Medulla oblongata (tissue), 1 donor: ENCODE data around the gene CTNNA2.
"Not testable (repeated sequence)": the region's sequence is repeated elsewhere in the genome, so short reads cannot be mapped to it uniquely, and the experiment has no call there.

Experiments
- DNase-seq: peaks from one replicate; pipeline ENCODE4 v3.0.0-alpha.2; 2015; ENCODE audit errors: extremely low spot score

The CTNNA2 gene

GRCh38 chr2:80141007-80141726 lies 628.3 kb downstream of the CTNNA2 start:
- DNase-seq: no peak

- no peak for DNase-seq
Measured at GRCh38 chr2:80145499-80145898, 632.6 kb downstream of the CTNNA2 start.

- not testable (repeated sequence) for DNase-seq
Measured at GRCh38 chr2:80146757-80147156, 633.9 kb downstream of the CTNNA2 start.

- DNase-seq: no peak
Measured at GRCh38 chr2:80147690-80148089, 634.8 kb downstream of the CTNNA2 start.

GRCh38 chr2:80148906-80149305 lies 636.1 kb downstream of the CTNNA2 start:
- DNase-seq: no peak

- DNase-seq: no peak
Measured at GRCh38 chr2:80149991-80150390, 637.1 kb downstream of the CTNNA2 start.

GRCh38 chr2:80151248-80151647 lies 638.4 kb downstream of the CTNNA2 start:
- DNase-seq: no peak

GRCh38 chr2:80151651-80152050 lies 638.8 kb downstream of the CTNNA2 start:
- no peak for DNase-seq

- no peak for DNase-seq
Measured at GRCh38 chr2:80153151-80153550, 640.3 kb downstream of the CTNNA2 start.

- no peak for DNase-seq
Measured at GRCh38 chr2:80153768-80154167, 640.9 kb downstream of the CTNNA2 start.

- no peak for DNase-seq
Measured at GRCh38 chr2:80154231-80154915, 641.5 kb downstream of the CTNNA2 start.

GRCh38 chr2:80164375-80164774 lies 651.5 kb downstream of the CTNNA2 start:
- no peak for DNase-seq

GRCh38 chr2:80166483-80167171 lies 653.8 kb downstream of the CTNNA2 start:
- no peak for DNase-seq

GRCh38 chr2:80167284-80167808 lies 654.5 kb downstream of the CTNNA2 start:
- no peak for DNase-seq

GRCh38 chr2:80168037-80168436 lies 655.2 kb downstream of the CTNNA2 start:
- no peak for DNase-seq

- no peak for DNase-seq
Measured at GRCh38 chr2:80168801-80169200, 656.0 kb downstream of the CTNNA2 start.

GRCh38 chr2:80169811-80170594 lies 657.2 kb downstream of the CTNNA2 start:
- no peak for DNase-seq

GRCh38 chr2:80185091-80185490 lies 672.2 kb downstream of the CTNNA2 start:
- DNase-seq: no peak

- no peak for DNase-seq
Measured at GRCh38 chr2:80186262-80186661, 673.4 kb downstream of the CTNNA2 start.

- no peak for DNase-seq
Measured at GRCh38 chr2:80187156-80187555, 674.3 kb downstream of the CTNNA2 start.

- DNase-seq: no peak
Measured at GRCh38 chr2:80190166-80190565, 677.3 kb downstream of the CTNNA2 start.

- no peak for DNase-seq
Measured at GRCh38 chr2:80193566-80193965, 680.7 kb downstream of the CTNNA2 start.
